WTC11 (cell line): ENCODE measurements around the gene GASK1A. TPM values are rescaled to one million over a fixed set of nuclear protein-coding genes. Genes with fewer than 3 reads are reported as not detected.
"Not testable (repeated sequence)": the region's sequence is repeated elsewhere in the genome, so short reads cannot be mapped to it uniquely, and the experiment has no call there.

Experiments
- ATAC-seq: fragments of 200-7000 bp; cut with Tn5 transposase; 2 replicates; pipeline ENCODE4 v1.10.0; 2021; ENCODE audit warnings: mild to moderate bottlenecking, moderate library complexity
- CTCF ChIA-PET: fragments of 300-600 bp; sonication (Branson Sonifier 250); formaldehyde crosslinking; loops from one replicate; lab custom pipeline; 2021; ENCODE audit warnings: antibody characterized with exemption; lab: Charles Lee
- POLR2A ChIA-PET: fragments of 350-600 bp; sonication (Branson Sonifier 250); formaldehyde crosslinking; loops from one replicate; lab custom pipeline; 2021; ENCODE audit warnings: antibody characterized with exemption; lab: Charles Lee
- DNase-seq: peaks from one replicate; pipeline ENCODE4 v3.0.0; 2021; ENCODE audit warnings: low spot score
- H3K27ac Mint-ChIP-seq: 2 replicates; pipeline ENCODE4 v1.8.0; 2021; ENCODE audit warnings: mixed read lengths
- H3K27me3 Mint-ChIP-seq: 2 replicates; pipeline ENCODE4 v1.8.0; 2021; ENCODE audit warnings: low read depth, mild to moderate bottlenecking, moderate library complexity, mixed read lengths
- H3K36me3 Mint-ChIP-seq: 2 replicates; pipeline ENCODE4 v1.8.0; 2021; ENCODE audit warnings: mixed read lengths
- H3K4me1 Mint-ChIP-seq: 2 replicates; pipeline ENCODE4 v1.8.0; 2022; ENCODE audit warnings: mixed read lengths
- H3K4me3 Mint-ChIP-seq: 2 replicates; pipeline ENCODE4 v1.8.0; 2021; ENCODE audit warnings: mild to moderate bottlenecking, moderate library complexity, mixed read lengths
- H3K9me3 Mint-ChIP-seq: 2 replicates; pipeline ENCODE4 v1.8.0; 2021; ENCODE audit warnings: mixed read lengths
- CREB1 ChIP-seq: sonication (generic); formaldehyde crosslinking; IDR thresholded peaks from 2 replicates; pipeline ENCODE4 v1.8.0; 2023; ENCODE audit warnings: mild to moderate bottlenecking, missing genetic modification reagents
- ESRRA ChIP-seq: sonication (generic); formaldehyde crosslinking; IDR thresholded peaks from 2 replicates; pipeline ENCODE4 v1.8.1; 2022; ENCODE audit warnings: mild to moderate bottlenecking, missing genetic modification reagents, borderline replicate concordance
- FOXK1 ChIP-seq: sonication (generic); formaldehyde crosslinking; IDR thresholded peaks from 2 replicates; pipeline ENCODE4 v1.8.0; 2022; ENCODE audit warnings: mild to moderate bottlenecking, moderate library complexity, missing genetic modification reagents
- IRF2 ChIP-seq: sonication (generic); formaldehyde crosslinking; IDR thresholded peaks from 2 replicates; pipeline ENCODE4 v1.8.0; 2022; ENCODE audit warnings: low read depth, missing genetic modification reagents, borderline replicate concordance
- MYBL2 ChIP-seq: sonication (generic); formaldehyde crosslinking; IDR thresholded peaks from 2 replicates; pipeline ENCODE4 v1.8.1; 2023; ENCODE audit warnings: mild to moderate bottlenecking, moderate library complexity, missing genetic modification reagents
- NR2C2 ChIP-seq: sonication (generic); formaldehyde crosslinking; IDR thresholded peaks from 2 replicates; pipeline ENCODE4 v1.8.0; 2022; ENCODE audit warnings: mild to moderate bottlenecking, missing genetic modification reagents
- NR3C1 ChIP-seq: sonication (generic); formaldehyde crosslinking; conservative IDR thresholded peaks from 2 replicates; pipeline ENCODE4 v1.8.1; 2023; ENCODE audit warnings: low read depth, mild to moderate bottlenecking, missing genetic modification reagents
- OVOL2 ChIP-seq: fragments of 250-450 bp; sonication (Bioruptor Pico); IDR thresholded peaks from 2 replicates; pipeline ENCODE4 v1.9.0; 2021; ENCODE audit warnings: mild to moderate bottlenecking, borderline replicate concordance
- PRRX2 ChIP-seq: fragments of 250-450 bp; sonication (Bioruptor Pico); IDR thresholded peaks from 2 replicates; pipeline ENCODE4 v1.8.0; 2021; ENCODE audit warnings: mild to moderate bottlenecking
- RELA ChIP-seq: sonication (generic); formaldehyde crosslinking; IDR thresholded peaks from 2 replicates; pipeline ENCODE4 v1.8.1; 2022; ENCODE audit warnings: missing genetic modification reagents, mild to moderate bottlenecking, borderline replicate concordance
- SMAD3 ChIP-seq: sonication (generic); formaldehyde crosslinking; IDR thresholded peaks from 2 replicates; pipeline ENCODE4 v1.8.0; 2022; ENCODE audit warnings: missing genetic modification reagents, mild to moderate bottlenecking, borderline replicate concordance
- STAT6 ChIP-seq: sonication (generic); formaldehyde crosslinking; conservative IDR thresholded peaks from 2 replicates; pipeline ENCODE4 v1.8.1; 2023; ENCODE audit warnings: mild to moderate bottlenecking, low read depth, missing genetic modification reagents, moderate library complexity
- ZBTB21 ChIP-seq: sonication (generic); formaldehyde crosslinking; IDR thresholded peaks from 2 replicates; pipeline ENCODE4 v1.8.1; 2023; ENCODE audit warnings: mild to moderate bottlenecking, missing genetic modification reagents, borderline replicate concordance
- ZNF121 ChIP-seq: sonication (generic); formaldehyde crosslinking; IDR thresholded peaks from 2 replicates; pipeline ENCODE4 v1.8.0; 2023; ENCODE audit warnings: missing genetic modification reagents
- ZNF232 ChIP-seq: sonication (generic); formaldehyde crosslinking; IDR thresholded peaks from 2 replicates; pipeline ENCODE4 v1.8.0; 2022; ENCODE audit warnings: mild to moderate bottlenecking, missing genetic modification reagents
- ZNF396 ChIP-seq: fragments of 250-450 bp; sonication (Bioruptor Pico); IDR thresholded peaks from 2 replicates; pipeline ENCODE4 v1.8.0; 2021; ENCODE audit warnings: mild to moderate bottlenecking, moderate library complexity, borderline replicate concordance
- ZNF416 ChIP-seq: fragments of 250-450 bp; sonication (Bioruptor Pico); IDR thresholded peaks from 2 replicates; pipeline ENCODE4 v1.9.0; 2021; ENCODE audit warnings: mild to moderate bottlenecking, inconsistent platforms
- ZNF671 ChIP-seq: fragments of 250-450 bp; sonication (Bioruptor Pico); IDR thresholded peaks from 2 replicates; pipeline ENCODE4 v1.8.0; 2021; ENCODE audit warnings: mild to moderate bottlenecking
- ZSCAN18 ChIP-seq: fragments of 250-450 bp; sonication (Bioruptor Pico); IDR thresholded peaks from 2 replicates; pipeline ENCODE4 v2.1.2; 2022; ENCODE audit warnings: mild to moderate bottlenecking, moderate library complexity
- total RNA-seq: library from RNA; stranded (reverse); gene quantifications from 3 replicates; pipeline ENCODE4 v1.2.3, GENCODE V29; 2021
- TF ChIP-seq, protein P1 (sequence below): fragments of 250-450 bp; sonication (Bioruptor Pico); IDR thresholded peaks from 2 replicates; pipeline ENCODE4 v1.8.0; 2021; ENCODE audit warnings: mild to moderate bottlenecking
- TF ChIP-seq, protein P2 (sequence below): sonication (generic); formaldehyde crosslinking; IDR thresholded peaks from 2 replicates; pipeline ENCODE4 v1.8.1; 2023; ENCODE audit warnings: mild to moderate bottlenecking, moderate library complexity, missing genetic modification reagents
- TF ChIP-seq, protein P3 (sequence below): sonication (generic); formaldehyde crosslinking; IDR thresholded peaks from 2 replicates; pipeline ENCODE4 v1.8.1; 2023; ENCODE audit warnings: mild to moderate bottlenecking, missing genetic modification reagents

GASK1A gene
- total RNA-seq, 1 experiment from 2014 or later, result 9.6 TPM

GRCh38 chr3:42970976-42971772 is 7.9 kb upstream of the GASK1A start:
- Mint-ChIP-seq H3K9me3 (peaks cover 38% of the 10 kb centered on the region), H3K27ac (no peak overlapping the region), H3K36me3 (peaks cover 41% of the 10 kb centered on the region), H3K4me3 (no peak overlapping the region), H3K27me3 (peaks cover 17% of the 10 kb centered on the region), H3K4me1 (no peaks in the 10 kb centered on the region)
- ChIA-PET POLR2A (no interaction called here), CTCF (no interaction called here)
- no peak for ATAC-seq
- no peak for DNase-seq
- TF ChIP-seq ZNF121 (CRISPR knock-in tag) (no peak), ZBTB21 (CRISPR knock-in tag) (no peak), ZNF416 (CRISPR knock-in tag) (no peak), CREB1 (CRISPR knock-in tag) (no peak), PRRX2 (no peak), STAT6 (CRISPR knock-in tag) (no peak), NR2C2 (no peak), ZNF232 (CRISPR knock-in tag) (no peak), RELA (CRISPR knock-in tag) (no peak), SMAD3 (no peak)
- TF ChIP-seq, protein P1, sequence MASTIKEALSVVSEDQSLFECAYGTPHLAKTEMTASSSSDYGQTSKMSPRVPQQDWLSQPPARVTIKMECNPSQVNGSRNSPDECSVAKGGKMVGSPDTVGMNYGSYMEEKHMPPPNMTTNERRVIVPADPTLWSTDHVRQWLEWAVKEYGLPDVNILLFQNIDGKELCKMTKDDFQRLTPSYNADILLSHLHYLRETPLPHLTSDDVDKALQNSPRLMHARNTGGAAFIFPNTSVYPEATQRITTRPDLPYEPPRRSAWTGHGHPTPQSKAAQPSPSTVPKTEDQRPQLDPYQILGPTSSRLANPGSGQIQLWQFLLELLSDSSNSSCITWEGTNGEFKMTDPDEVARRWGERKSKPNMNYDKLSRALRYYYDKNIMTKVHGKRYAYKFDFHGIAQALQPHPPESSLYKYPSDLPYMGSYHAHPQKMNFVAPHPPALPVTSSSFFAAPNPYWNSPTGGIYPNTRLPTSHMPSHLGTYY, result no peak

GRCh38 chr3:42974906-42975305 is 4.2 kb upstream of the GASK1A start:
- POLR2A ChIA-PET, ATAC-seq, DNase-seq, H3K4me1 Mint-ChIP-seq, H3K27ac Mint-ChIP-seq, H3K4me3 Mint-ChIP-seq, CTCF ChIA-PET: not testable (repeated sequence)
- Mint-ChIP-seq H3K36me3 (peaks cover 41% of the 10 kb centered on the region), H3K27me3 (peaks cover 43% of the 10 kb centered on the region), H3K9me3 (peaks cover 45% of the 10 kb centered on the region)

DNA sequence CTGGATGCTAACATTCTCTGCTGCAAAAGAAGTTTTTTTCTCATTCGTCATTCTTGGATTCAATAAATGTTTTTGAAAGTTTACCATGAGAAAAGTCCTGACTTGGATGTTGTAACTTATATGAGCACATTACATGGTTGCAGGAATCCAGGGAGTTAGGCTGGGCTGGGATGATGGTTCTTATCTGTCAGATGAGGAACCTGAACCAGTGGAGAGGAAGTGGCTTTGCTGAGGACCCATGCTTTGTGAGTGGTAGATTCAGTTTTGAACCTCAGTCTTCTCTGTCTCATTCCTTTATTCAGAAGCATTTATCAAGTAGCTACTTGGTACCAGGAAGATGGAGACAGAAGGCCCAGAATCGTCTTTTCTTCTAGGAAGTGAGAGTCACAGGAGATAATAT is 3.7 kb upstream of the GASK1A start:
- ATAC-seq, result no peak
- no peak overlapping the region for H3K27ac Mint-ChIP-seq
- H3K27me3 Mint-ChIP-seq, result peaks cover 49% of the 10 kb centered on the region
- ChIA-PET CTCF (no interaction called here), POLR2A (no interaction called here)
- peaks cover 11% of the 10 kb centered on the region for H3K4me1 Mint-ChIP-seq
- no peak overlapping the region for H3K4me3 Mint-ChIP-seq
- H3K9me3 Mint-ChIP-seq, result peaks cover 45% of the 10 kb centered on the region
- H3K36me3 Mint-ChIP-seq, result peaks cover 41% of the 10 kb centered on the region
- DNase-seq, result no peak
- TF ChIP-seq CREB1 (CRISPR knock-in tag) (no peak), ZNF671 (CRISPR knock-in tag) (no peak), OVOL2 (CRISPR knock-in tag) (no peak), NR3C1 (CRISPR knock-in tag) (no peak), ZNF396 (CRISPR knock-in tag) (no peak), FOXK1 (CRISPR knock-in tag) (no peak), SMAD3 (no peak), ZSCAN18 (CRISPR knock-in tag) (no peak), IRF2 (CRISPR knock-in tag) (no peak), ZNF232 (CRISPR knock-in tag) (no peak), MYBL2 (no peak), ESRRA (CRISPR knock-in tag) (no peak)
- TF ChIP-seq, protein P2, sequence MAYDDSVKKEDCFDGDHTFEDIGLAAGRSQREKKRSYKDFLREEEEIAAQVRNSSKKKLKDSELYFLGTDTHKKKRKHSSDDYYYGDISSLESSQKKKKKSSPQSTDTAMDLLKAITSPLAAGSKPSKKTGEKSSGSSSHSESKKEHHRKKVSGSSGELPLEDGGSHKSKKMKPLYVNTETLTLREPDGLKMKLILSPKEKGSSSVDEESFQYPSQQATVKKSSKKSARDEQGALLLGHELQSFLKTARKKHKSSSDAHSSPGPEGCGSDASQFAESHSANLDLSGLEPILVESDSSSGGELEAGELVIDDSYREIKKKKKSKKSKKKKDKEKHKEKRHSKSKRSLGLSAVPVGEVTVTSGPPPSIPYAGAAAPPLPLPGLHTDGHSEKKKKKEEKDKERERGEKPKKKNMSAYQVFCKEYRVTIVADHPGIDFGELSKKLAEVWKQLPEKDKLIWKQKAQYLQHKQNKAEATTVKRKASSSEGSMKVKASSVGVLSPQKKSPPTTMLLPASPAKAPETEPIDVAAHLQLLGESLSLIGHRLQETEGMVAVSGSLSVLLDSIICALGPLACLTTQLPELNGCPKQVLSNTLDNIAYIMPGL (CRISPR knock-in tag), result no peak
- TF ChIP-seq, protein P3, sequence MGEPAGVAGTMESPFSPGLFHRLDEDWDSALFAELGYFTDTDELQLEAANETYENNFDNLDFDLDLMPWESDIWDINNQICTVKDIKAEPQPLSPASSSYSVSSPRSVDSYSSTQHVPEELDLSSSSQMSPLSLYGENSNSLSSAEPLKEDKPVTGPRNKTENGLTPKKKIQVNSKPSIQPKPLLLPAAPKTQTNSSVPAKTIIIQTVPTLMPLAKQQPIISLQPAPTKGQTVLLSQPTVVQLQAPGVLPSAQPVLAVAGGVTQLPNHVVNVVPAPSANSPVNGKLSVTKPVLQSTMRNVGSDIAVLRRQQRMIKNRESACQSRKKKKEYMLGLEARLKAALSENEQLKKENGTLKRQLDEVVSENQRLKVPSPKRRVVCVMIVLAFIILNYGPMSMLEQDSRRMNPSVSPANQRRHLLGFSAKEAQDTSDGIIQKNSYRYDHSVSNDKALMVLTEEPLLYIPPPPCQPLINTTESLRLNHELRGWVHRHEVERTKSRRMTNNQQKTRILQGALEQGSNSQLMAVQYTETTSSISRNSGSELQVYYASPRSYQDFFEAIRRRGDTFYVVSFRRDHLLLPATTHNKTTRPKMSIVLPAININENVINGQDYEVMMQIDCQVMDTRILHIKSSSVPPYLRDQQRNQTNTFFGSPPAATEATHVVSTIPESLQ (CRISPR knock-in tag), result no peak
